Naive B cell (primary cell): ENCODE data around the gene CCDC61. TPM values are rescaled to one million over a fixed set of nuclear protein-coding genes. Genes with fewer than 3 reads are reported as not detected.
A peak's percentile ranks its signal among the peaks of the same experiment; 100 is the strongest.

Experiments
- ATAC-seq, 2 donors: fragments of 150-1000 bp; cut with Tn5 transposase; 2 replicates each; pipeline ENCODE4 v1.10.0; 2021; ENCODE audit warnings: low read depth in 2 of 2, mild to moderate bottlenecking in 2 of 2, moderate library complexity in 2 of 2
- DNase-seq: peaks from one replicate; pipeline ENCODE4 v3.0.0; 2022
- H3K27ac Mint-ChIP-seq, 6 donors: one replicate each; pipeline ENCODE4 v1.8.0; 2020 to 2022; ENCODE audit warnings: mild to moderate bottlenecking in 6 of 6, mixed read lengths in 6 of 6, moderate library complexity in 5 of 6, inconsistent platforms in 2 of 6
- H3K27me3 Mint-ChIP-seq, 3 donors: one replicate each; pipeline ENCODE4 v1.8.0; 2021 to 2022; ENCODE audit warnings: mixed read lengths in 3 of 3, mild to moderate bottlenecking in 1 of 3
- H3K36me3 Mint-ChIP-seq, 2 donors: one replicate each; pipeline ENCODE4 v1.8.0; 2020 to 2022; ENCODE audit warnings: mixed read lengths in 2 of 2, inconsistent platforms in 1 of 2, mild to moderate bottlenecking in 1 of 2
- H3K4me1 Mint-ChIP-seq, 3 donors: one replicate each; pipeline ENCODE4 v1.8.0; 2020 to 2022; ENCODE audit warnings: mixed read lengths in 3 of 3, inconsistent platforms in 1 of 3, mild to moderate bottlenecking in 1 of 3, moderate library complexity in 1 of 3
- H3K4me3 Mint-ChIP-seq, 8 donors: one replicate each; pipeline ENCODE4 v1.8.0; 2020 to 2022; ENCODE audit warnings: mild to moderate bottlenecking in 8 of 8, mixed read lengths in 8 of 8, moderate library complexity in 8 of 8, inconsistent platforms in 2 of 8
- H3K9me3 Mint-ChIP-seq, 7 donors: one replicate each; pipeline ENCODE4 v1.8.0; 2020 to 2022; ENCODE audit warnings: mixed read lengths in 7 of 7, mild to moderate bottlenecking in 5 of 7, inconsistent platforms in 2 of 7, moderate library complexity in 1 of 7
- polyA plus RNA-seq, 6 donors: library from polyadenylated mRNA; unstranded; fragments of 300-500 nt; fragmentation: Illumina TruSeq; gene quantifications; one replicate each; pipeline ENCODE4 v1.2.3, GENCODE V29; 2021; ENCODE audit warnings: low read depth in 6 of 6

CCDC61 gene
- polyA plus RNA-seq, 6 donors from 2014 or later = 4.9 to 11.9 (median 7.7) TPM

GRCh38 chr19:46009530-46010510, 14.6 kb downstream of the CCDC61 start:
- Mint-ChIP-seq H3K4me1 (peaks cover 4 to 13% (median 7%) of the 10 kb centered on the region in 3 donors), H3K4me3 (peak overlapping the region in 1 of 8 donors; percentile 16), H3K9me3 (no peaks in the 10 kb centered on the region), H3K27me3 (peaks cover 6 to 8% (median 6%) of the 10 kb centered on the region in 3 donors), H3K27ac (peak overlapping the region in 4 of 6 donors; percentile 28 to 88 (median 42)), H3K36me3 (peaks cover 0 to 16% of the 10 kb centered on the region in 2 donors)
- ATAC-seq (peak; percentile 47 to 60), DNase-seq (peak; percentile 46)

DNA sequence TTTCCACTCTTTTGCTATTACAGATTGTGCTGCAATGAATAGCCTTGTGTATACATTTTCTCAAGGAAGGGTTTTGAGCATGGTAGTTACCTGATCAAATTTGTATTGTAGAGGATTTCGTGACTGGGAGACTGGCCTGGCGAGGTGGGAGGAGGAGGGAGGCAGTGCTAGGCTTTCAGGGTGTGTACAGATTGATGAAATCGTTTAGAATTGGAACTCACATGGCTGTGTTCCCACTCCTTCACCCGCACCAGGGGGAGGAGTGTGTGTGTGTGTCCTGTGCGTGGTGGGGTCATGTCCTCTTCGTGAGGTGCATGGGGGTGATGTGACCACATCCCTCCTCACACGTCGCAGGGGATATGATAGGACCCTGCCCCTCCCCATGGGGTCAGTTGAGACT, 19.3 kb downstream of the CCDC61 start:
- no peak for ATAC-seq
- peak overlapping the region in 2 of 6 donors; percentile 79 for H3K27ac Mint-ChIP-seq
- H3K4me1 Mint-ChIP-seq = peaks cover 20 to 23% (median 23%) of the 10 kb centered on the region in 3 donors
- no peak for DNase-seq
- peaks cover 0 to 4% of the 10 kb centered on the region in 2 donors for H3K36me3 Mint-ChIP-seq
- H3K9me3 Mint-ChIP-seq = peaks cover 0 to 2% (median 0%) of the 10 kb centered on the region in 7 donors
- H3K4me3 Mint-ChIP-seq = peak overlapping the region; percentile 48 to 88 (median 80)
- peaks cover 11 to 26% (median 20%) of the 10 kb centered on the region in 3 donors for H3K27me3 Mint-ChIP-seq

GRCh38 chr19:46014941-46015686, 19.8 kb downstream of the CCDC61 start:
- ATAC-seq (peak; percentile 69 to 73), DNase-seq (peak; percentile 44)
- Mint-ChIP-seq H3K36me3 (peaks cover 0 to 4% of the 10 kb centered on the region in 2 donors), H3K9me3 (peaks cover 0 to 2% (median 0%) of the 10 kb centered on the region in 7 donors), H3K4me3 (peak overlapping the region; percentile 83 to 93 (median 86)), H3K27ac (peak overlapping the region in 1 of 6 donors; percentile 79), H3K4me1 (peaks cover 20 to 23% (median 22%) of the 10 kb centered on the region in 3 donors), H3K27me3 (peaks cover 11 to 26% (median 20%) of the 10 kb centered on the region in 3 donors)

- peak; percentile 19 for DNase-seq
- peaks cover 0 to 4% of the 10 kb centered on the region in 2 donors for H3K36me3 Mint-ChIP-seq
- H3K9me3 Mint-ChIP-seq = peaks cover 0 to 2% (median 0%) of the 10 kb centered on the region in 7 donors
- H3K4me1 Mint-ChIP-seq = peaks cover 20 to 23% (median 22%) of the 10 kb centered on the region in 3 donors
- peak; percentile 50 to 58 for ATAC-seq
- peak overlapping the region in 3 of 6 donors; percentile 49 to 93 (median 54) for H3K27ac Mint-ChIP-seq
- H3K27me3 Mint-ChIP-seq = peaks cover 11 to 26% (median 20%) of the 10 kb centered on the region in 3 donors
- H3K4me3 Mint-ChIP-seq = peak overlapping the region; percentile 87 to 96 (median 94)
Measured at GRCh38 chr19:46015687-46016425, 20.6 kb downstream of the CCDC61 start.

DNA sequence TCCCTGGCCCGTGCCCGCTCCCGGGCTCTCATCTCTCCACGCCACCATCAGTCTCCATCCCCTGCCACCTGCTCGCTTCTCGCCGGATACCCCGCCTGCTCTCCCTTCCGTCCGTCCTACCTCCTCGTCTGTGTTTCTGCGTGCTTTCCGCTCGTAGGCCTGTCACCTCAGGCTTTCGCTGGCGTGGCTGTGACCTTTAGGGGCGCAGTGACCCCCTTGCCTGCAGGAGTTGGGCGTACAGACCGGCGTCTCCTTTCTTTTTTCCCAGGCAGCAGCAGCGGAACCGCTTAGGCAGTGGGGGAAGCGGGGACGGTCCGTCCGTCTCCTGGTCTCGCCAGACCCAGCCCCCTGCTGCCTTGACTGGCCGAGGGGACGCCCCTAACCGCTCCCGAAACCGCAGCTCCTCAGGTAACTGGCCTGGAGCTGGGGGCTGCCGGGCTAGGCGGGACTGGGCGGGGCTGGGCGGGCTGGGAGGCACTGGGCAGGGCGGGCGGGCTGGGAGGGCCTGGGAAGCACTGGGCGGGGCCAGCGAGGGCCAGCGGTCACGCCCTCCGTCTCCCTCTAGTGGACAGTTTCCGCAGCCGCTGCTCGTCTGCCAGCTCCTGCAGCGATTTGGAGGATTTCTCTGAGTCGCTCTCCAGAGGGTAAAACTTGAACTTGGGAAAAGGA, 21.3 kb downstream of the CCDC61 start:
- ATAC-seq (peak; percentile 67 to 73), DNase-seq (peak; percentile 73)
- Mint-ChIP-seq H3K27ac (peak overlapping the region in 4 of 6 donors; percentile 49 to 93 (median 90)), H3K4me3 (peak overlapping the region; percentile 87 to 96 (median 94)), H3K27me3 (peaks cover 11 to 26% (median 20%) of the 10 kb centered on the region in 3 donors), H3K9me3 (peaks cover 0 to 2% (median 0%) of the 10 kb centered on the region in 7 donors), H3K36me3 (peaks cover 0 to 4% of the 10 kb centered on the region in 2 donors), H3K4me1 (peaks cover 20 to 23% (median 22%) of the 10 kb centered on the region in 3 donors)

DNA sequence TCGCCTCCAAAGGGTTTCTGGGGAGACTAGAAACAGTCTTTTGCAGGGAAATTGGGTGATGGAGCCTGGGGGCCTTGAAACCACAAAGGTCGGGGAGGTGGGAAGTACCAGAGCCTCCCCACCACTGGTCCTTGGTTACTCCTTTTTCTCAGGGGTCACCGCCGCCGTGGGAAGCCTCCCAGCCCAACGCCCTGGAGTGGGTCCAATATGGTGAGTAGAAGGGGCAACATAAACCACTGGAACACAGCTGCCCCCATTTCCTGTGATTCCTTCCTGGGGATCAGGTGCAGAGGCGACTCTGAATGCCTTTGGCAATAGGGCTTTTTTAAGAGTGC, 21.8 kb downstream of the CCDC61 start:
- ATAC-seq (no peak), DNase-seq (no peak)
- peaks cover 0 to 4% of the 10 kb centered on the region in 2 donors for H3K36me3 Mint-ChIP-seq
- peaks cover 20 to 25% (median 23%) of the 10 kb centered on the region in 3 donors for H3K4me1 Mint-ChIP-seq
- H3K4me3 Mint-ChIP-seq = peak overlapping the region in 7 of 8 donors; percentile 55 to 94 (median 74)
- H3K9me3 Mint-ChIP-seq = peaks cover 0 to 2% (median 0%) of the 10 kb centered on the region in 7 donors
- peaks cover 11 to 26% (median 20%) of the 10 kb centered on the region in 3 donors for H3K27me3 Mint-ChIP-seq
- H3K27ac Mint-ChIP-seq = peak overlapping the region in 1 of 6 donors; percentile 61

DNA sequence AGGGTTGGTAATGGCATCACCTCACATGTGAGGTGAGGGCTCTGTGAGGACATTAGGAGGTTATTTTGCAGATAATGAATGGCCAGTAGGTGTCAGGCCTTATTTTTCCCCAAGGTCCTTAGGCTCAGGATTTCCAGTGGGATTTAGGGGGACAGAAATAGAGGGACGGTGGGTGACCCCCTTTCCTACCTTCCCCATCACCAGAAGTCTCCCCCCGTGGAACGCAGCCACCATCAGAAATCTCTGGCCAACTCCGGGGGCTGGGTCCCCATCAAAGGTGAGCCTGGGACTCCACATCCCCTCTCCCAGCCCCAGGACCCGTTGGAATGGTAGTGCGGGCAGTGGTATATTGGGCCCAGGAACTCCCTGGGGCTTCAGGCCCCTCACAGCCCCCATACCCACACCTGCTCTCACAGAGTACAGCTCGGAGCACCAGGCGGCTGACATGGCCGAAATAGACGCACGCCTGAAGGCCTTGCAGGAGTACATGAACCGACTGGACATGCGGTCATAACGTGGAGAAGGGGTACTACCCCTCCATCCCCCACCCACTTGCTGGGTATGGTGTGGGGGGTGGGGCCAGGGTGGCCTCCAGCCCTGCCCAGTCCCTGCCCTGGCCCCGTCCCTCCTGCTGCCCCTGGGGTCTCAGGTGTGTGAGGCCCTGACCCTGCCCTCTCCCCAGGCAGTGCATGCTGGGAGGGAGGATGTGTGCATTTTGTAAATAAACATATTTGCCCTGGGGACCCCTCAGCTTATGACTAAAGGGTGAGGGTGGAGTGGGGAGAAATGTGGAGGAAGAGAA, 22.8 kb downstream of the CCDC61 start:
- H3K36me3 Mint-ChIP-seq = peaks cover 0 to 4% of the 10 kb centered on the region in 2 donors
- peaks cover 20 to 25% (median 23%) of the 10 kb centered on the region in 3 donors for H3K4me1 Mint-ChIP-seq
- DNase-seq (no peak), ATAC-seq (no peak)
- peaks cover 0 to 2% (median 0%) of the 10 kb centered on the region in 7 donors for H3K9me3 Mint-ChIP-seq
- peak overlapping the region in 2 of 8 donors; percentile 72 to 93 for H3K4me3 Mint-ChIP-seq
- H3K27ac Mint-ChIP-seq = no peak overlapping the region
- H3K27me3 Mint-ChIP-seq = peaks cover 11 to 29% (median 23%) of the 10 kb centered on the region in 3 donors

- ATAC-seq = no peak
- Mint-ChIP-seq H3K27me3 (peaks cover 17 to 36% (median 30%) of the 10 kb centered on the region in 3 donors), H3K27ac (no peak overlapping the region), H3K9me3 (peaks cover 0 to 2% (median 0%) of the 10 kb centered on the region in 7 donors), H3K4me1 (peaks cover 20 to 25% (median 23%) of the 10 kb centered on the region in 3 donors), H3K36me3 (peaks cover 0 to 4% of the 10 kb centered on the region in 2 donors), H3K4me3 (peak overlapping the region in 3 of 8 donors; percentile 12 to 55 (median 18))
- DNase-seq = no peak
Measured at GRCh38 chr19:46018729-46019251, 23.5 kb downstream of the CCDC61 start.

DNA sequence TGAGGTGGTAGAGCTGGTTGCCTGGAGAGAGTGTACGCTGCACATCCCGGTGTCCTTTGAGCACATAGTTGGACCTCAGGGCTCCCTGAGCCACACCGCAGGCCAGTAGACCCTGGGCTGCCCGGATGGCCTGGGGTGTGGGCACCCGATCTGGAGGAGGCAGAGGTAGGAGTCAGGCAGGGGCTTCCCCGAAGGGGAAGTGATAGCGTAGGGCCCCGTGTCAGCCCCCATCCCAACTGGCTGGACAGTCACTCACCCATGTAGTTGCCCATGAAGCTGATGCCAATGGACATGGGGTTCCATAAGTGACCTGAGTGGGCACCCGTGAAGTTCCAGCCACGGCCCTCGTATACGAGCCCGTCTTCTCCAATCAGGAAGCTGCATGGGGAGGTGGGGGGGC, 24.0 kb downstream of the CCDC61 start:
- H3K4me1 Mint-ChIP-seq = peaks cover 20 to 25% (median 23%) of the 10 kb centered on the region in 3 donors
- ATAC-seq (no peak), DNase-seq (no peak)
- H3K36me3 Mint-ChIP-seq = peaks cover 0 to 3% of the 10 kb centered on the region in 2 donors
- H3K27ac Mint-ChIP-seq = no peak overlapping the region
- H3K27me3 Mint-ChIP-seq = peaks cover 19 to 38% (median 34%) of the 10 kb centered on the region in 3 donors
- H3K9me3 Mint-ChIP-seq = peaks cover 0 to 2% (median 0%) of the 10 kb centered on the region in 7 donors
- H3K4me3 Mint-ChIP-seq = peak overlapping the region in 2 of 8 donors; percentile 18 to 55

DNA sequence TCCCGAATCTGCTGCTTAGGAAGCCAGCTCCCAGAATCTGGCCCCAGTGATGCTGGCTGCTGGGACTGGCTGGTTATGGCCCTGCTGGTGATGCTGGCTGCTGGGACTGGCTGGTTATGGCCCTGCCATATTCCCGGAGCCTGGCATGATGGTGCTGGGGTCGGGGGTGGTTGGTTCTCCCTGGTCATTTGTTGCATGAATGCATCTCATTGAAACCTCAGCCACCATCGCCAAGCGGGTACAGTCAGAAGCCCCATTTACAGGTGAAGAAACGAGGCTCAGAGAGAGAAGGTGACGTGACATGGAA, 25.5 kb downstream of the CCDC61 start:
- H3K27me3 Mint-ChIP-seq = peaks cover 15 to 31% (median 31%) of the 10 kb centered on the region in 3 donors
- H3K9me3 Mint-ChIP-seq = peaks cover 0 to under 1% (median 0%) of the 10 kb centered on the region in 7 donors
- no peak overlapping the region for H3K4me3 Mint-ChIP-seq
- no peaks in the 10 kb centered on the region for H3K36me3 Mint-ChIP-seq
- H3K4me1 Mint-ChIP-seq = peaks cover 11 to 14% (median 13%) of the 10 kb centered on the region in 3 donors
- DNase-seq (no peak), ATAC-seq (no peak)
- H3K27ac Mint-ChIP-seq = no peak overlapping the region

GRCh38 chr19:46021531-46022041, 26.3 kb downstream of the CCDC61 start:
- Mint-ChIP-seq H3K4me3 (no peak overlapping the region), H3K9me3 (no peaks in the 10 kb centered on the region), H3K4me1 (peaks cover 6 to 7% (median 6%) of the 10 kb centered on the region in 3 donors), H3K27ac (peak overlapping the region in 2 of 6 donors; percentile 72 to 87), H3K36me3 (peaks cover 0 to 6% of the 10 kb centered on the region in 2 donors), H3K27me3 (peaks cover 23 to 31% (median 31%) of the 10 kb centered on the region in 3 donors)
- ATAC-seq (no peak), DNase-seq (no peak)
